Transverse colon (tissue), 4 donors: ENCODE data around the gene SPATA25. TPM values are rescaled to one million over a fixed set of nuclear protein-coding genes. Genes with fewer than 3 reads are reported as not detected.

Experiments used
- DNase-seq: peaks from one replicate; pipeline ENCODE4 v3.0.0-alpha.2; 2019
- H3K27ac ChIP-seq, 4 donors: fragments of 200-600 bp; sonication (generic); 2 replicates each; pipeline ENCODE4 v1.5.1; 2016 to 2018; ENCODE audit warnings: inconsistent platforms in 4 of 4
- H3K27me3 ChIP-seq: fragments of 200-600 bp; sonication (generic); 2 replicates; pipeline ENCODE4 v1.5.1; 2017; ENCODE audit warnings: inconsistent platforms
- H3K36me3 ChIP-seq, 4 donors: fragments of 200-600 bp; sonication (generic); 2 replicates each; pipeline ENCODE4 v1.5.1; 2017 to 2019; ENCODE audit warnings: inconsistent platforms in 4 of 4
- H3K4me1 ChIP-seq, 4 donors: fragments of 200-600 bp; sonication (generic); 2 replicates each; pipeline ENCODE4 v1.5.1; 2017 to 2020; ENCODE audit warnings: inconsistent platforms in 4 of 4
- H3K4me3 ChIP-seq, 4 donors: fragments of 200-600 bp; sonication (generic); 1 replicate in 1 of 4; 2 replicates in 3 of 4; pipeline versions ENCODE4 v1.5.1 to v1.6.1; 2017 to 2019; ENCODE audit warnings: inconsistent platforms in 4 of 4
- H3K9me3 ChIP-seq, 2 donors: fragments of 200-600 bp; sonication (generic); 2 replicates each; pipeline ENCODE4 v1.5.1; 2017 to 2019; ENCODE audit warnings: inconsistent platforms in 2 of 2
- CTCF ChIP-seq, 5 experiments: fragments of 200-600 bp in 3 of 5; fragments of 450-650 bp in 2 of 5; sonication (generic) in 3 of 5; IDR thresholded peaks; 1 replicate in 2 of 5; 2 replicates in 3 of 5; pipeline ENCODE4 v1.5.1; 2016 to 2017; ENCODE audit warnings: antibody characterized with exemption in 5 of 5, inconsistent platforms in 3 of 5, mild to moderate bottlenecking in 2 of 5, moderate library complexity in 1 of 5
- EP300 ChIP-seq: sonication (generic); formaldehyde crosslinking; IDR thresholded peaks from one replicate; pipeline ENCODE4 v1.6.1; 2017; ENCODE audit warnings: antibody characterized with exemption, low read depth
- POLR2A ChIP-seq: fragments of 450-650 bp; IDR thresholded peaks from one replicate; pipeline ENCODE4 v1.6.1; 2016; ENCODE audit warnings: antibody characterized with exemption, mild to moderate bottlenecking, moderate library complexity
- POLR2AphosphoS5 ChIP-seq, 3 donors: sonication (generic); formaldehyde crosslinking; IDR thresholded peaks; one replicate each; pipeline ENCODE4 v1.6.1; 2016; ENCODE audit warnings: antibody characterized with exemption in 3 of 3
- WGBS, 2 donors: methylation state at CpG; one replicate each; pipeline ENCODE4 v1.1.5; 2018; ENCODE audit warnings: low coverage in 1 of 2; 5-methylcytosine and 5-hydroxymethylcytosine counted together
- in situ Hi-C, 4 donors: fragments of 200-750 bp; cut with MboI; loops; one replicate each; pipeline versions ENCODE4 v1.15.0 to v1.15.1; 2017; ENCODE audit warnings: low sequenced_read_pairs in 3 of 4, low pct_ligation_motif_present in 1 of 4, low pct_unique_long_range_greater_than_20kb in 1 of 4
- intact Hi-C: fragments of 100-400 bp; cut with DNase I; formaldehyde crosslinking; loops from one replicate; pipeline ENCODE4 v1.15.1; 2023; ENCODE audit warnings: low total_unique reads
- total RNA-seq, 4 donors: library from RNA; depleted of rRNA; stranded (reverse); fragments of >200 nt; gene quantifications; one replicate each; pipeline ENCODE4 v1.1.0, GENCODE V29; 2016

SPATA25 gene
- total RNA-seq, 4 donors from 2014 or later, result 3.7 to 103 (median 6.0) TPM

- 66 to 68% methylated on average over 6 to 7 of the region's 7 CpGs for WGBS, 2 donors
- H3K27me3 ChIP-seq, result no peaks in the 10 kb centered on the region
- no peaks in the 10 kb centered on the region for H3K9me3 ChIP-seq
- intact Hi-C loops, result no loop called here
- H3K4me3 ChIP-seq, result no peak overlapping the region
- no peak for DNase-seq
- peaks cover 7 to 65% (median 34%) of the 10 kb centered on the region in 4 donors for H3K4me1 ChIP-seq
- H3K27ac ChIP-seq, result peak overlapping the region; percentile 52 to 63 (median 58)
- TF ChIP-seq EP300 (no peak), POLR2AphosphoS5 (IDR thresholded peaks at IDR 0.05) (no peak), CTCF (IDR thresholded peaks at IDR 0.05) (no peak), POLR2A (no peak)
- in situ Hi-C loops, result no loop called here
- H3K36me3 ChIP-seq, result no peaks in the 10 kb centered on the region
Measured at GRCh38 chr20:45860560-45861220, 26.7 kb downstream of the SPATA25 start.

GRCh38 chr20:45859916-45860315 is 27.5 kb downstream of the SPATA25 start:
- Histone ChIP-seq H3K27ac (no peak overlapping the region), H3K36me3 (no peaks in the 10 kb centered on the region), H3K9me3 (no peaks in the 10 kb centered on the region), H3K4me3 (no peak overlapping the region), H3K4me1 (peaks cover 13 to 73% (median 36%) of the 10 kb centered on the region in 4 donors), H3K27me3 (no peaks in the 10 kb centered on the region)
- 95 to 98% methylated on average over 3 to 5 of the region's 5 CpGs for WGBS, 2 donors
- no peak for TF ChIP-seq POLR2AphosphoS5 (IDR thresholded peaks at IDR 0.05)
- intact Hi-C loops (no loop called here), in situ Hi-C loops (no loop called here)
- DNase-seq, result no peak

- WGBS, 2 donors, result 7 to 50% methylated on average over 1 to 10 of the region's 13 CpGs
- Histone ChIP-seq H3K9me3 (no peaks in the 10 kb centered on the region), H3K4me1 (peaks cover 13 to 68% (median 36%) of the 10 kb centered on the region in 4 donors), H3K4me3 (peak overlapping the region; percentile 55 to 95 (median 82)), H3K36me3 (peaks cover 0 to 7% (median 0%) of the 10 kb centered on the region in 4 donors), H3K27me3 (no peaks in the 10 kb centered on the region), H3K27ac (peak overlapping the region; percentile 84 to 92 (median 89))
- TF ChIP-seq CTCF (IDR thresholded peaks at IDR 0.05), result no peak
- TF ChIP-seq POLR2A, result no peak
- no peak for TF ChIP-seq EP300
- no peak for TF ChIP-seq POLR2AphosphoS5 (IDR thresholded peaks at IDR 0.05)
- intact Hi-C loops, result no loop called here
- no peak for DNase-seq
- in situ Hi-C loops, result no loop called here
Measured at GRCh38 chr20:45857882-45858216, 29.6 kb downstream of the SPATA25 start.

GRCh38 chr20:45857114-45857881 is 30.1 kb downstream of the SPATA25 start, which contains the start of the genes ACOT8 and ZSWIM3:
Gene ACOT8 (minus strand): TSS chr20:45857392. CDS start chr20:45857315, 77 bp downstream.
Gene ZSWIM3 (plus strand): TSS chr20:45857614. CDS start chr20:45857826, 212 bp downstream.
- Histone ChIP-seq H3K27me3 (no peaks in the 10 kb centered on the region), H3K9me3 (no peaks in the 10 kb centered on the region), H3K27ac (peak within 1 kb of the TSS; percentile 84 to 92 (median 89)), H3K36me3 (peaks cover 0 to 7% (median 0%) of the 10 kb centered on the region in 4 donors), H3K4me3 (peak within 1 kb of the TSS; percentile 72 to 95 (median 87)), H3K4me1 (peaks cover 13 to 63% (median 33%) of the 10 kb centered on the region in 4 donors)
- DNase-seq, result peak; percentile 95
- 1% methylated on average over 30 of the region's 36 CpGs; no CpG with 5 or more reads in 1 of the 2 donors for WGBS, 2 donors
- in situ Hi-C loops (no loop called here), intact Hi-C loops (no loop called here)
- TF ChIP-seq CTCF (IDR thresholded peaks at IDR 0.05) (no peak), POLR2AphosphoS5 (IDR thresholded peaks at IDR 0.05) (peak; percentile 76 to 87 (median 85)), POLR2A (peak; percentile 84), EP300 (no peak)
